Body of pancreas (tissue), 4 donors: ENCODE data around the gene FAM234B. TPM values are rescaled to one million over a fixed set of nuclear protein-coding genes. Genes with fewer than 3 reads are reported as not detected.
A peak's percentile ranks its signal among the peaks of the same experiment; 100 is the strongest.

ENCODE experiments used
- ATAC-seq: fragments of 150-250 bp; one replicate; pipeline ENCODE4 v1.9.1; 2016
- DNase-seq, 4 donors: peaks; one replicate each; pipeline ENCODE4 v3.0.0-alpha.2; 2019
- H3K27ac ChIP-seq, 4 donors: fragments of 200-600 bp; sonication (generic); 1 replicate in 3 of 4; 2 replicates in 1 of 4; pipeline versions ENCODE4 v1.5.1 to v1.6.1; 2016 to 2019; ENCODE audit warnings: mild to moderate bottlenecking in 1 of 4, mixed read lengths in 1 of 4, moderate library complexity in 1 of 4
- H3K27me3 ChIP-seq, 2 donors: fragments of 200-600 bp; sonication (generic); one replicate each; pipeline ENCODE4 v1.6.0; 2016; ENCODE audit warnings: mild to moderate bottlenecking in 1 of 2
- H3K36me3 ChIP-seq, 2 donors: fragments of 200-600 bp; sonication (generic); replicated peaks in 1 of 2; 2 replicates each; pipeline ENCODE4 v1.5.1; 2016; ENCODE audit warnings: low read depth in 2 of 2; ENCODE audit not compliant: insufficient read depth in 1 of 2
- H3K4me1 ChIP-seq: fragments of 200-600 bp; sonication (generic); one replicate; pipeline ENCODE4 v1.6.0; 2016
- H3K4me3 ChIP-seq, 2 donors: fragments of 200-600 bp; sonication (generic); 1 replicate in 1 of 2; 2 replicates in 1 of 2; pipeline ENCODE4 v1.5.1; 2016 to 2019
- H3K9me3 ChIP-seq, 3 donors: fragments of 200-600 bp; sonication (generic); 1 replicate in 2 of 3; 2 replicates in 1 of 3; pipeline ENCODE4 v1.5.1; 2016
- CTCF ChIP-seq, 7 experiments: fragments of 450-650 bp in 4 of 7; fragments of 200-600 bp in 3 of 7; sonication (generic) in 3 of 7; IDR thresholded peaks; one replicate each; pipeline ENCODE4 v1.5.1; 2016 to 2019; ENCODE audit warnings: antibody characterized with exemption in 7 of 7
- POLR2A ChIP-seq, 3 donors: fragments of 450-650 bp; IDR thresholded peaks; one replicate each; pipeline ENCODE4 v1.6.1; 2016; ENCODE audit warnings: antibody characterized with exemption in 3 of 3, mild to moderate bottlenecking in 2 of 3
- WGBS, 2 donors: methylation state at CpG; one replicate each; pipeline ENCODE4 v1.1.5; 2017; 5-methylcytosine and 5-hydroxymethylcytosine counted together
- intact Hi-C: fragments of 100-400 bp; cut with DNase I; formaldehyde crosslinking; loops from one replicate; pipeline ENCODE4 v1.15.1; 2023
- total RNA-seq, 2 donors: library from RNA; depleted of rRNA; stranded (reverse); fragments of >200 nt; gene quantifications; one replicate each; pipeline ENCODE4 v1.1.0, GENCODE V29; 2016

Gene FAM234B
- total RNA-seq, 2 donors from 2014 or later = 8.0 to 9.6 TPM

GRCh38 chr12:13103391-13104033 lies 59.3 kb downstream of the FAM234B start, which contains the start of gene GSG1:
Gene GSG1, minus strand, starts transcription at chr12:13103667. Its CDS starts 155 bp downstream, at chr12:13103512.
- no peaks in the 10 kb centered on the region for H3K9me3 ChIP-seq
- WGBS, 2 donors = 83 to 87% methylated on average over 8 of the region's 8 CpGs
- ATAC-seq (no peak), DNase-seq (no peak)
- no peaks in the 10 kb centered on the region for H3K36me3 ChIP-seq
- no peak within 1 kb of the TSS for H3K4me3 ChIP-seq
- H3K4me1 ChIP-seq = peaks cover 15% of the 10 kb centered on the region
- intact Hi-C loops = no loop called here
- peak within 1 kb of the TSS in 1 of 4 donors; percentile 92 for H3K27ac ChIP-seq
- no peak for TF ChIP-seq POLR2A (IDR thresholded peaks at IDR 0.05)
- TF ChIP-seq CTCF (IDR thresholded peaks at IDR 0.05) = no peak
- H3K27me3 ChIP-seq = no peaks in the 10 kb centered on the region

GRCh38 chr12:13104409-13104808 lies 60.2 kb downstream of the FAM234B start:
- Histone ChIP-seq H3K27ac (no peak overlapping the region), H3K9me3 (no peaks in the 10 kb centered on the region), H3K27me3 (no peaks in the 10 kb centered on the region), H3K4me1 (peaks cover 15% of the 10 kb centered on the region), H3K36me3 (no peaks in the 10 kb centered on the region), H3K4me3 (no peak overlapping the region)
- no peak for ATAC-seq
- no peak for TF ChIP-seq POLR2A (IDR thresholded peaks at IDR 0.05)
- no peak for TF ChIP-seq CTCF (IDR thresholded peaks at IDR 0.05)
- WGBS, 2 donors = 72 to 80% methylated on average over 3 of the region's 3 CpGs
- no peak for DNase-seq
- intact Hi-C loops = no loop called here

GRCh38 chr12:13105781-13106180 lies 61.6 kb downstream of the FAM234B start:
- Histone ChIP-seq H3K4me3 (no peak overlapping the region), H3K27me3 (no peaks in the 10 kb centered on the region), H3K36me3 (no peaks in the 10 kb centered on the region), H3K9me3 (no peaks in the 10 kb centered on the region), H3K4me1 (peaks cover 12% of the 10 kb centered on the region), H3K27ac (no peak overlapping the region)
- TF ChIP-seq POLR2A (IDR thresholded peaks at IDR 0.05) (no peak), CTCF (IDR thresholded peaks at IDR 0.05) (no peak)
- intact Hi-C loops = no loop called here
- 71 to 78% methylated on average over 1 of the region's 1 CpG for WGBS, 2 donors
- no peak for DNase-seq
- ATAC-seq = no peak

- no peak for TF ChIP-seq POLR2A (IDR thresholded peaks at IDR 0.05)
- no peak for TF ChIP-seq CTCF (IDR thresholded peaks at IDR 0.05)
- Histone ChIP-seq H3K9me3 (no peaks in the 10 kb centered on the region), H3K4me1 (peaks cover 6% of the 10 kb centered on the region), H3K27ac (no peak overlapping the region), H3K36me3 (no peaks in the 10 kb centered on the region), H3K4me3 (no peak overlapping the region), H3K27me3 (no peaks in the 10 kb centered on the region)
- intact Hi-C loops = no loop called here
- ATAC-seq (no peak), DNase-seq (no peak)
- WGBS, 2 donors = 84 to 88% methylated on average over 1 of the region's 1 CpG
These were observed 62.5 kb downstream of the FAM234B start for GRCh38 chr12:13106666-13107065.

- H3K27me3 ChIP-seq = no peaks in the 10 kb centered on the region
- 73 to 81% methylated on average over 6 of the region's 6 CpGs for WGBS, 2 donors
- intact Hi-C loops = no loop called here
- H3K36me3 ChIP-seq = no peaks in the 10 kb centered on the region
- no peak for DNase-seq
- no peaks in the 10 kb centered on the region for H3K9me3 ChIP-seq
- no peak overlapping the region for H3K4me3 ChIP-seq
- TF ChIP-seq POLR2A (IDR thresholded peaks at IDR 0.05) (no peak), CTCF (IDR thresholded peaks at IDR 0.05) (no peak)
- no peaks in the 10 kb centered on the region for H3K4me1 ChIP-seq
- H3K27ac ChIP-seq = no peak overlapping the region
- ATAC-seq = no peak
These were observed 68.8 kb downstream of the FAM234B start for GRCh38 chr12:13112968-13113367.
